Measurements from ENCODE around the gene ETAA1.

Gene ETAA1

DNA sequence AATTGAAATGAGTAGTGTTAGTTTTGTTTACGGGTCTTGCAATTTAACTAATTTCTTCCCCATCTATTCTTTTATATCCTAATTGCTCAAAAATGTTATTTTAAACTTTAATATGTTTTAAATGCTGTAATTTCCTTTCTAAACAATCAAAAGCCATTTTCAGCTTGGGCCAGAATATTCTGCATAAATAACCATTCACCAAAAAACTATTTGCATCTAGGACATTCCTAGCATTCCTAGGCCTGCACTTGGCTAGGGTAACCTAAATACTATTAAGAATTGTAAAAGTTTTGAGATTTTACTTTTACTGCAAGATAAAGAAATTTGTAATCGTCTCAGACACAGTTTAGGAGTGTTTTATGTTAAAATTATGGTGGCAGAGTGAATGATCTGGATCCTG, 7.8 kb upstream of the ETAA1 start:
- Histone ChIP-seq H3K36me3 (ENCODE audit: insufficient read depth) (no peaks in the 10 kb centered on the region), H2AFZ (ENCODE audit: low read depth) (no peak overlapping the region), H3K27me3 (ENCODE audit: insufficient read depth, low read depth) (no peaks in the 10 kb centered on the region), H3K4me3 (IDR thresholded peaks at IDR 0.05; ENCODE audit: insufficient read depth, low read depth, low read length) (no peak overlapping the region), H4K20me1 (ENCODE audit: insufficient read depth) (no peaks in the 10 kb centered on the region), H3K9ac (no peak overlapping the region), H3K4me2 (no peak overlapping the region), H3K4me1 (ENCODE audit: low read depth, poor library complexity, severe bottlenecking) (no peaks in the 10 kb centered on the region), H3K27ac (no peak overlapping the region), H3K79me2 (ENCODE audit: insufficient read depth, low read depth) (no peaks in the 10 kb centered on the region)
- TF ChIP-seq, protein P1, sequence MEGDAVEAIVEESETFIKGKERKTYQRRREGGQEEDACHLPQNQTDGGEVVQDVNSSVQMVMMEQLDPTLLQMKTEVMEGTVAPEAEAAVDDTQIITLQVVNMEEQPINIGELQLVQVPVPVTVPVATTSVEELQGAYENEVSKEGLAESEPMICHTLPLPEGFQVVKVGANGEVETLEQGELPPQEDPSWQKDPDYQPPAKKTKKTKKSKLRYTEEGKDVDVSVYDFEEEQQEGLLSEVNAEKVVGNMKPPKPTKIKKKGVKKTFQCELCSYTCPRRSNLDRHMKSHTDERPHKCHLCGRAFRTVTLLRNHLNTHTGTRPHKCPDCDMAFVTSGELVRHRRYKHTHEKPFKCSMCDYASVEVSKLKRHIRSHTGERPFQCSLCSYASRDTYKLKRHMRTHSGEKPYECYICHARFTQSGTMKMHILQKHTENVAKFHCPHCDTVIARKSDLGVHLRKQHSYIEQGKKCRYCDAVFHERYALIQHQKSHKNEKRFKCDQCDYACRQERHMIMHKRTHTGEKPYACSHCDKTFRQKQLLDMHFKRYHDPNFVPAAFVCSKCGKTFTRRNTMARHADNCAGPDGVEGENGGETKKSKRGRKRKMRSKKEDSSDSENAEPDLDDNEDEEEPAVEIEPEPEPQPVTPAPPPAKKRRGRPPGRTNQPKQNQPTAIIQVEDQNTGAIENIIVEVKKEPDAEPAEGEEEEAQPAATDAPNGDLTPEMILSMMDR (conservative IDR thresholded peaks at IDR 0.05; ENCODE audit: low read depth, low read length), result no peak

DNA sequence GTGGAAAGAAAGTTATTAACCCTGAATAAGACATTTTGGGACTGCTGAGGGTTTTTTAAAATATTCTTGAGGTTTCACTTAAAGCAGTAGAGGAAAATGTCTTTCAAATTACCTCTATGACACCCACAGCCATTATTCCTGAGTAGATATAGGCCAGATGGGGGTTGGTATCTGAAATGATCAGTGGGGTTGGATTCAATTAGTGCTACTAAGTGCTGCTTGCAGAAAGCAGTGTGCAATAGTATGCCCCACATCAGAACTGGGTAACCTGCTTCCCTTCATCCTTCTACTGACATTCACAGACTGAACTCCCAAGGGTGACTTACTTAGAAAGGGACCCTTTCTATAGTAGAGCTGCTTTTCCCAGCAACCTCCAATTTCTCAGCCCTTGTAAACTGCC, 7.3 kb upstream of the ETAA1 start:
- no peaks in the 10 kb centered on the region for H3K4me1 ChIP-seq (ENCODE audit: low read depth, poor library complexity, severe bottlenecking)
- no peaks in the 10 kb centered on the region for H3K36me3 ChIP-seq (ENCODE audit: insufficient read depth)
- H4K20me1 ChIP-seq (ENCODE audit: insufficient read depth), result no peaks in the 10 kb centered on the region
- H3K79me2 ChIP-seq (ENCODE audit: insufficient read depth, low read depth), result no peaks in the 10 kb centered on the region
- no peak overlapping the region for H3K9ac ChIP-seq
- no peak overlapping the region for H3K27ac ChIP-seq
- no peaks in the 10 kb centered on the region for H3K27me3 ChIP-seq (ENCODE audit: insufficient read depth, low read depth)
- TF ChIP-seq, protein P1 (conservative IDR thresholded peaks at IDR 0.05; ENCODE audit: low read depth, low read length), result no peak
- no peak overlapping the region for H3K4me2 ChIP-seq
- no peak overlapping the region for H2AFZ ChIP-seq (ENCODE audit: low read depth)
- no peak overlapping the region for H3K4me3 ChIP-seq (IDR thresholded peaks at IDR 0.05; ENCODE audit: insufficient read depth, low read depth, low read length)

DNA sequence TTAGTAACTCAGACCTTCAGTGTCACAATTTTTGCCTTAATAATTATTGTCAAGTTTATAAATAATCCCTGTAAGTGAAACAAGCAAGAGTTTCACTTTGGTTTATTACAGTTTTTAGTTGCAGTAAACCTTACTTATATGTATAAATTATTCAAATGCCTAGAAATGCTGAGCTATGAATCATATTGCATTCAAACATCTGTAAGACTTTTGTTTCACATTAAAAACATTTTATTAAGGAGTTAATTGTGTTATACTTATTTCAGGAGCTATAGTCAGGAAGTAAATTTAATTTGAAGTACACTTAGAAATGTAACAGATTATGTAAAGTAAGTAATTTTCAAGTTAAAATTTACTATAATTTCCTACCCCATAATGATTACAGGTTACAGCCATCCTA, 3.9 kb upstream of the ETAA1 start:
- Histone ChIP-seq H3K27me3 (ENCODE audit: insufficient read depth, low read depth) (no peaks in the 10 kb centered on the region), H3K4me3 (IDR thresholded peaks at IDR 0.05; ENCODE audit: insufficient read depth, low read depth, low read length) (no peak overlapping the region), H3K9ac (no peak overlapping the region), H2AFZ (ENCODE audit: low read depth) (no peak overlapping the region), H3K4me2 (no peak overlapping the region), H4K20me1 (ENCODE audit: insufficient read depth) (no peaks in the 10 kb centered on the region), H3K4me1 (ENCODE audit: low read depth, poor library complexity, severe bottlenecking) (peaks cover 5% of the 10 kb centered on the region), H3K27ac (no peak overlapping the region), H3K36me3 (ENCODE audit: insufficient read depth) (no peaks in the 10 kb centered on the region), H3K79me2 (ENCODE audit: insufficient read depth, low read depth) (peaks cover 4% of the 10 kb centered on the region; the same call in 1 of the 2 replicates)
- TF ChIP-seq, protein P1 (conservative IDR thresholded peaks at IDR 0.05; ENCODE audit: low read depth, low read length), result no peak

DNA sequence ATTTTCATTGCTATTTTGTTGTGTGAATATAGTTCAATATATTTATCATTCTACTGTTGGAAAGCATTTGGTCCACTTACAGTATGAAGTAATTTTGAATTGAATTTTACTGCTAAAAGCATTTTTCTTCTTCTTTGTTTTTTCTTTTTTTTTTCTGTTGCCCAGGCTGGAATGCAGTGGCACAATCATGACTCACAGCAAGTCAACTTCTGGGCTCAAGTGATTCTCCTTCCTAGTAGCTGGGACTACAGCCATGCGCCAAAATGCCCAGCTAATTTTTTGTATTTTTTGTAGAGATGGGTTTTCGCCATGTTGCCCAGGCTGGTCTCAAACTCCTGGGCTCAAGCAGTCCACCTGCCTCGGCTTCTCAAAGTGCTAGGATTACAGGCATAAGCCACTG, 2.4 kb upstream of the ETAA1 start:
- peaks cover 14% of the 10 kb centered on the region for H3K4me1 ChIP-seq (ENCODE audit: low read depth, poor library complexity, severe bottlenecking)
- H4K20me1 ChIP-seq (ENCODE audit: insufficient read depth), result no peaks in the 10 kb centered on the region
- H3K27me3 ChIP-seq (ENCODE audit: insufficient read depth, low read depth), result no peaks in the 10 kb centered on the region
- H3K4me3 ChIP-seq (IDR thresholded peaks at IDR 0.05; ENCODE audit: insufficient read depth, low read depth, low read length), result no peak overlapping the region
- TF ChIP-seq, protein P1 (conservative IDR thresholded peaks at IDR 0.05; ENCODE audit: low read depth, low read length), result no peak
- no peak overlapping the region for H3K9ac ChIP-seq
- no peaks in the 10 kb centered on the region for H3K36me3 ChIP-seq (ENCODE audit: insufficient read depth)
- H3K27ac ChIP-seq, result no peak overlapping the region
- peaks cover 13% of the 10 kb centered on the region; the same call in 1 of the 2 replicates for H3K79me2 ChIP-seq (ENCODE audit: insufficient read depth, low read depth)
- H3K4me2 ChIP-seq, result no peak overlapping the region
- H2AFZ ChIP-seq (ENCODE audit: low read depth), result no peak overlapping the region

Data from KMS-11 (cell line).